ENCODE data around the gene EPHA8. TPM values are rescaled to one million over a fixed set of nuclear protein-coding genes. Genes with fewer than 3 reads are reported as not detected.

The EPHA8 gene
- total and polyA plus RNA-seq, 9 of the 15 experiments (the other 6 are each of a cell fraction or from before 2014, with no cell fraction given) = not detected

DNA sequence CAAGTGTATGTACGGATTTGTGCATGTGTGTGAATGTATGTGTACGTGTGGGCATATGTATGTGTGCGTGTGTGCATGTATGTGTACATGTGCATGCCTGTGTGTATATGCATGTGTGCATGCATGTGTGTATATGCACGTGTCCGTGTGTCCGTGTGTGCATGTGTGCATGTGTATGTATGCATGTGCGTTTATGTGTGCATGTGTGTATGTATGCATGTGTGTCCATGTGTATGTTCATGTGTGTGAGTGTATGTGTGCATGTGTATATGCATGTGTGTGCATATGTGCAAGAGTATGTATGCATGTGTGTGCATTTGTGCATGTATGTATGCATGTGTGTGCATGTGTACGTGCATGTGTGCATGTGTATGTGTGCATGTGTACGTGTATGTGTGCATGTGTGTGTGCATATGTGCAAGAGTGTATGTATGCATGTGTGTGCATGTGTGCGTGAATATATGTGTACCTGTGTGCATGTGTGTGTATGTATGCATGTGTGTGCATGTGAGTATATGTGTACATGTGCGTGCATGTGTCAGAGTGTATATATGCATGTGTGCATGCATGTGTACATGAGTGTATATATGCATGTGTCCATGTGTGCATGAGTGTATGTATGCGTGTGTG is 15.6 kb downstream of the EPHA8 start (continued):
- TF ChIP-seq ZNF764 (CRISPR knock-in tag; IDR thresholded peaks at IDR 0.05; ENCODE audit: low read depth) (no peak), C11orf30 (IDR thresholded peaks at IDR 0.05; ENCODE audit: low read depth) (no peak), NUFIP1 (IDR thresholded peaks at IDR 0.05; ENCODE audit: partially characterized antibody) (no peak), BACH1 (tag; IDR thresholded peaks at IDR 0.05) (no peak)
- TF ChIP-seq, protein P1, sequence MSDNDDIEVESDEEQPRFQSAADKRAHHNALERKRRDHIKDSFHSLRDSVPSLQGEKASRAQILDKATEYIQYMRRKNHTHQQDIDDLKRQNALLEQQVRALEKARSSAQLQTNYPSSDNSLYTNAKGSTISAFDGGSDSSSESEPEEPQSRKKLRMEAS (CRISPR knock-in tag; IDR thresholded peaks at IDR 0.05) = peak; percentile 35
- TF ChIP-seq, protein P2, sequence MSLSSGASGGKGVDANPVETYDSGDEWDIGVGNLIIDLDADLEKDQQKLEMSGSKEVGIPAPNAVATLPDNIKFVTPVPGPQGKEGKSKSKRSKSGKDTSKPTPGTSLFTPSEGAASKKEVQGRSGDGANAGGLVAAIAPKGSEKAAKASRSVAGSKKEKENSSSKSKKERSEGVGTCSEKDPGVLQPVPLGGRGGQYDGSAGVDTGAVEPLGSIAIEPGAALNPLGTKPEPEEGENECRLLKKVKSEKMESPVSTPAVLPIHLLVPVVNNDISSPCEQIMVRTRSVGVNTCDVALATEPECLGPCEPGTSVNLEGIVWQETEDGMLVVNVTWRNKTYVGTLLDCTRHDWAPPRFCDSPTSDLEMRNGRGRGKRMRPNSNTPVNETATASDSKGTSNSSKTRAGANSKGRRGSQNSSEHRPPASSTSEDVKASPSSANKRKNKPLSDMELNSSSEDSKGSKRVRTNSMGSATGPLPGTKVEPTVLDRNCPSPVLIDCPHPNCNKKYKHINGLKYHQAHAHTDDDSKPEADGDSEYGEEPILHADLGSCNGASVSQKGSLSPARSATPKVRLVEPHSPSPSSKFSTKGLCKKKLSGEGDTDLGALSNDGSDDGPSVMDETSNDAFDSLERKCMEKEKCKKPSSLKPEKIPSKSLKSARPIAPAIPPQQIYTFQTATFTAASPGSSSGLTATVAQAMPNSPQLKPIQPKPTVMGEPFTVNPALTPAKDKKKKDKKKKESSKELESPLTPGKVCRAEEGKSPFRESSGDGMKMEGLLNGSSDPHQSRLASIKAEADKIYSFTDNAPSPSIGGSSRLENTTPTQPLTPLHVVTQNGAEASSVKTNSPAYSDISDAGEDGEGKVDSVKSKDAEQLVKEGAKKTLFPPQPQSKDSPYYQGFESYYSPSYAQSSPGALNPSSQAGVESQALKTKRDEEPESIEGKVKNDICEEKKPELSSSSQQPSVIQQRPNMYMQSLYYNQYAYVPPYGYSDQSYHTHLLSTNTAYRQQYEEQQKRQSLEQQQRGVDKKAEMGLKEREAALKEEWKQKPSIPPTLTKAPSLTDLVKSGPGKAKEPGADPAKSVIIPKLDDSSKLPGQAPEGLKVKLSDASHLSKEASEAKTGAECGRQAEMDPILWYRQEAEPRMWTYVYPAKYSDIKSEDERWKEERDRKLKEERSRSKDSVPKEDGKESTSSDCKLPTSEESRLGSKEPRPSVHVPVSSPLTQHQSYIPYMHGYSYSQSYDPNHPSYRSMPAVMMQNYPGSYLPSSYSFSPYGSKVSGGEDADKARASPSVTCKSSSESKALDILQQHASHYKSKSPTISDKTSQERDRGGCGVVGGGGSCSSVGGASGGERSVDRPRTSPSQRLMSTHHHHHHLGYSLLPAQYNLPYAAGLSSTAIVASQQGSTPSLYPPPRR (CRISPR knock-in tag; IDR thresholded peaks at IDR 0.05; ENCODE audit: borderline replicate concordance) = no peak

All from K562 (cell line).